Measurements from ENCODE around the gene C1S. TPM values are rescaled to one million over a fixed set of nuclear protein-coding genes. Genes with fewer than 3 reads are reported as not detected.

Gene C1S
- total and polyA plus RNA-seq, 2 donors (not counting 3 experiments of a cell fraction or from before 2014, with no cell fraction given): 0.32 to 0.38 TPM

GRCh38 chr12:7083125-7083524, 22.6 kb downstream of the C1S start:
- H3K27ac ChIP-seq (ENCODE audit: insufficient read depth, low read depth, low read length): no peak overlapping the region
- no peak for DNase-seq (ENCODE audit: low read depth, low spot score)
- intact Hi-C loops (cut with micrococcal nuclease) (no loop called here), dilution Hi-C loops (cut with MboI; ENCODE audit: extremely low pct_ligation_motif_present, low sequenced_read_pairs) (no loop called here)
- H3K4me1 ChIP-seq (ENCODE audit: control insufficient read depth, extremely low read depth, insufficient read depth, low read length): no peaks in the 10 kb centered on the region
- no peaks in the 10 kb centered on the region for H3K36me3 ChIP-seq (ENCODE audit: control insufficient read depth in 2 of 2, extremely low read depth in 1 of 2, insufficient read depth in 2 of 2, low read length in 2 of 2)
- H3K9me3 ChIP-seq (replicated peaks; ENCODE audit: control insufficient read depth, insufficient read depth, low read length): no peaks in the 10 kb centered on the region
- no peak for TF ChIP-seq JUN (IDR thresholded peaks at IDR 0.05; ENCODE audit: borderline replicate concordance, insufficient read depth, insufficient read length, low read depth)
- no peak for TF ChIP-seq GATA2 (IDR thresholded peaks at IDR 0.05; ENCODE audit: insufficient read depth, insufficient read length, low read depth, low read length)
- TF ChIP-seq POLR2AphosphoS5 (IDR thresholded peaks at IDR 0.05; ENCODE audit: insufficient read depth, low read depth, low read length): no peak
- no peak for TF ChIP-seq POLR2A (IDR thresholded peaks at IDR 0.05; ENCODE audit: low read depth, low read length)
- no peak for TF ChIP-seq EZH2 (IDR thresholded peaks at IDR 0.05; ENCODE audit: borderline replicate concordance, low read depth, low read length, severe bottlenecking)
- H3K4me3 ChIP-seq (replicated peaks in 1 of 3; ENCODE audit: insufficient read depth in 1 of 3, low read depth in 1 of 3, low read length in 3 of 3): no peak overlapping the region
- H3K79me2 ChIP-seq (ENCODE audit: control insufficient read depth, insufficient read depth, low read length): no peaks in the 10 kb centered on the region
- CTCF ChIA-PET: no interaction called here
- no TSS peak for BruUV-seq (replicated peaks)
- H3K4me2 ChIP-seq (ENCODE audit: insufficient read depth, low read length): no peak overlapping the region
- no peak for FAIRE-seq
- H3K9me1 ChIP-seq (replicated peaks; ENCODE audit: control insufficient read depth, extremely low read depth, insufficient read depth, low read length): no peaks in the 10 kb centered on the region
- no peaks in the 10 kb centered on the region for H4K20me1 ChIP-seq (replicated peaks; ENCODE audit: control insufficient read depth, extremely low read depth, insufficient read depth, low read length)
- H3K27me3 ChIP-seq (ENCODE audit: control insufficient read depth in 2 of 2, insufficient read depth in 2 of 2, low read length in 2 of 2): peaks cover 0 to 3% of the 10 kb centered on the region in 2 experiments
- POLR2A ChIA-PET: no interaction called here
- H2AFZ ChIP-seq (ENCODE audit: low read depth, low read length): no peak overlapping the region
- no peak overlapping the region for H3K9ac ChIP-seq (replicated peaks; ENCODE audit: extremely low read depth, insufficient read depth, low read length)

- dilution Hi-C loops (cut with MboI; ENCODE audit: extremely low pct_ligation_motif_present, low sequenced_read_pairs) (no loop called here), intact Hi-C loops (cut with micrococcal nuclease) (no loop called here)
- ChIA-PET POLR2A (no interaction called here), CTCF (interaction anchor here (3.2 to 4.5 kb wide), 2 partner anchors 20 to 145 kb away, joined by 11 to 19 read pairs; partner anchors contain the start of genes C12orf57, C1RL and RNU7-1)
- FAIRE-seq (no peak), DNase-seq (ENCODE audit: low read depth, low spot score) (no peak)
- no peaks in the 10 kb centered on the region for H3K36me3 ChIP-seq (ENCODE audit: control insufficient read depth in 2 of 2, extremely low read depth in 1 of 2, insufficient read depth in 2 of 2, low read length in 2 of 2)
- H3K9ac ChIP-seq (replicated peaks; ENCODE audit: extremely low read depth, insufficient read depth, low read length): no peak overlapping the region
- no peak overlapping the region for H3K4me3 ChIP-seq (replicated peaks in 1 of 3; ENCODE audit: insufficient read depth in 1 of 3, low read depth in 1 of 3, low read length in 3 of 3)
- H3K27ac ChIP-seq (ENCODE audit: insufficient read depth, low read depth, low read length): no peak overlapping the region
- peaks cover 0 to 17% of the 10 kb centered on the region in 2 experiments for H3K27me3 ChIP-seq (ENCODE audit: control insufficient read depth in 2 of 2, insufficient read depth in 2 of 2, low read length in 2 of 2)
- no peak overlapping the region for H3K4me2 ChIP-seq (ENCODE audit: insufficient read depth, low read length)
- no peaks in the 10 kb centered on the region for H4K20me1 ChIP-seq (replicated peaks; ENCODE audit: control insufficient read depth, extremely low read depth, insufficient read depth, low read length)
- no peak overlapping the region for H2AFZ ChIP-seq (ENCODE audit: low read depth, low read length)
- BruUV-seq (replicated peaks): no TSS peak
- H3K79me2 ChIP-seq (ENCODE audit: control insufficient read depth, insufficient read depth, low read length): no peaks in the 10 kb centered on the region
- H3K4me1 ChIP-seq (ENCODE audit: control insufficient read depth, extremely low read depth, insufficient read depth, low read length): peaks cover 6% of the 10 kb centered on the region
- no peak for TF ChIP-seq GATA2 (IDR thresholded peaks at IDR 0.05; ENCODE audit: insufficient read depth, insufficient read length, low read depth, low read length)
- no peak for TF ChIP-seq JUN (IDR thresholded peaks at IDR 0.05; ENCODE audit: borderline replicate concordance, insufficient read depth, insufficient read length, low read depth)
- no peak for TF ChIP-seq CTCF (IDR thresholded peaks at IDR 0.05; ENCODE audit: extremely low read depth in 1 of 2, insufficient read depth in 1 of 2, low read depth in 1 of 2, low read length in 2 of 2)
- TF ChIP-seq FOS (IDR thresholded peaks at IDR 0.05; ENCODE audit: borderline replicate concordance, insufficient read depth, low read length): no peak
- no peak for TF ChIP-seq POLR2AphosphoS5 (IDR thresholded peaks at IDR 0.05; ENCODE audit: insufficient read depth, low read depth, low read length)
- TF ChIP-seq POLR2A (IDR thresholded peaks at IDR 0.05; ENCODE audit: low read depth, low read length): no peak
- TF ChIP-seq MAX (IDR thresholded peaks at IDR 0.05; ENCODE audit: insufficient read depth, insufficient read length): no peak
- no peak for TF ChIP-seq MYC (IDR thresholded peaks at IDR 0.05; ENCODE audit: low read depth, low read length)
- no peak for TF ChIP-seq EZH2 (IDR thresholded peaks at IDR 0.05; ENCODE audit: borderline replicate concordance, low read depth, low read length, severe bottlenecking)
- H3K9me3 ChIP-seq (replicated peaks; ENCODE audit: control insufficient read depth, insufficient read depth, low read length): no peaks in the 10 kb centered on the region
- no peaks in the 10 kb centered on the region for H3K9me1 ChIP-seq (replicated peaks; ENCODE audit: control insufficient read depth, extremely low read depth, insufficient read depth, low read length)
These were observed 28.8 kb downstream of the C1S start for GRCh38 chr12:7089196-7089871.

All from endothelial cell of umbilical vein (primary cell).